ENCODE measurements around the gene LRRC46. TPM values are rescaled to one million over a fixed set of nuclear protein-coding genes. Genes with fewer than 3 reads are reported as not detected.

The LRRC46 gene
- total RNA-seq, 3 donors from 2014 or later (not counting 1 experiment from before 2014, with no cell fraction given) = 1.7 to 3.1 (median 2.7) TPM

GRCh38 chr17:47837401-47838039 lies 6.0 kb downstream of the LRRC46 start:
- H3K36me3 ChIP-seq (ENCODE audit: control insufficient read depth, insufficient read depth, low read length) = peaks cover 6% of the 10 kb centered on the region
- Mint-ChIP-seq H3K9me3 (no peaks in the 10 kb centered on the region), H3K4me1 (peaks cover 15 to 25% of the 10 kb centered on the region in 2 donors), H3K27me3 (ENCODE audit: low read depth in 2 of 2) (no peaks in the 10 kb centered on the region), H3K4me3 (no peak overlapping the region), H3K36me3 (no peaks in the 10 kb centered on the region), H3K27ac (peak overlapping the region in 1 of 2 donors; percentile 65)
- no peaks in the 10 kb centered on the region for H3K9me3 ChIP-seq (ENCODE audit: control insufficient read depth, insufficient read depth, low read length)
- intact Hi-C loops (cut with micrococcal nuclease) = loop anchor here (10.0 kb wide), 2 partner anchors 107 to 207 kb away; partner anchors contain the start of genes NFE2L1 and PNPO
- DNase-seq = no peak
- H3K4me1 ChIP-seq (ENCODE audit: control insufficient read depth, insufficient read depth, low read length) = peaks cover 18% of the 10 kb centered on the region
- no peak for ATAC-seq
- H3K27ac ChIP-seq (ENCODE audit: low read length) = no peak overlapping the region
- no peaks in the 10 kb centered on the region for H3K27me3 ChIP-seq (ENCODE audit: control insufficient read depth, insufficient read depth, low read length)
- no peak overlapping the region for H3K4me3 ChIP-seq (ENCODE audit: low read length)
- no peak for TF ChIP-seq CTCF (IDR thresholded peaks at IDR 0.05)
- WGBS (ENCODE audit: insufficient coverage) = 95% methylated on average over 13 of the region's 13 CpGs

- H3K4me3 Mint-ChIP-seq = peak overlapping the region; percentile 17
- H3K4me1 ChIP-seq (ENCODE audit: control insufficient read depth, insufficient read depth, low read length) = peaks cover 18% of the 10 kb centered on the region
- H3K27ac ChIP-seq (ENCODE audit: low read length) = no peak overlapping the region
- no peaks in the 10 kb centered on the region for H3K9me3 ChIP-seq (ENCODE audit: control insufficient read depth, insufficient read depth, low read length)
- no peaks in the 10 kb centered on the region for H3K9me3 Mint-ChIP-seq
- H3K27me3 ChIP-seq (ENCODE audit: control insufficient read depth, insufficient read depth, low read length) = no peaks in the 10 kb centered on the region
- H3K36me3 Mint-ChIP-seq = no peaks in the 10 kb centered on the region
- intact Hi-C loops (cut with micrococcal nuclease) = loop anchor here (10.0 kb wide), 2 partner anchors 106 to 206 kb away; partner anchors contain the start of genes NFE2L1 and PNPO
- WGBS (ENCODE audit: insufficient coverage) = 97% methylated on average over 12 of the region's 13 CpGs
- DNase-seq (no peak), ATAC-seq (no peak)
- peaks cover 6% of the 10 kb centered on the region for H3K36me3 ChIP-seq (ENCODE audit: control insufficient read depth, insufficient read depth, low read length)
- TF ChIP-seq CTCF (IDR thresholded peaks at IDR 0.05) = no peak
- H3K27me3 Mint-ChIP-seq (ENCODE audit: low read depth in 2 of 2) = no peaks in the 10 kb centered on the region
- H3K4me3 ChIP-seq (ENCODE audit: low read length) = no peak overlapping the region
- H3K27ac Mint-ChIP-seq = no peak overlapping the region
- peaks cover 15 to 30% of the 10 kb centered on the region in 2 donors for H3K4me1 Mint-ChIP-seq
Observed at GRCh38 chr17:47838636-47839035, 7.2 kb downstream of the LRRC46 start.

GRCh38 chr17:47839071-47839470 lies 7.6 kb downstream of the LRRC46 start:
- Mint-ChIP-seq H3K4me1 (peaks cover 15 to 28% of the 10 kb centered on the region in 2 donors), H3K27ac (no peak overlapping the region), H3K4me3 (peak overlapping the region; percentile 17), H3K27me3 (ENCODE audit: low read depth in 2 of 2) (no peaks in the 10 kb centered on the region), H3K36me3 (no peaks in the 10 kb centered on the region), H3K9me3 (no peaks in the 10 kb centered on the region)
- ATAC-seq (no peak), DNase-seq (no peak)
- TF ChIP-seq CTCF (IDR thresholded peaks at IDR 0.05) = no peak
- WGBS (ENCODE audit: insufficient coverage) = 96% methylated on average over 5 of the region's 5 CpGs
- intact Hi-C loops (cut with micrococcal nuclease) = loop anchor here (10.0 kb wide), 2 partner anchors 106 to 206 kb away; partner anchors contain the start of genes NFE2L1 and PNPO
- no peaks in the 10 kb centered on the region for H3K27me3 ChIP-seq (ENCODE audit: control insufficient read depth, insufficient read depth, low read length)
- no peak overlapping the region for H3K4me3 ChIP-seq (ENCODE audit: low read length)
- no peak overlapping the region for H3K27ac ChIP-seq (ENCODE audit: low read length)
- peaks cover 6% of the 10 kb centered on the region for H3K36me3 ChIP-seq (ENCODE audit: control insufficient read depth, insufficient read depth, low read length)
- H3K9me3 ChIP-seq (ENCODE audit: control insufficient read depth, insufficient read depth, low read length) = no peaks in the 10 kb centered on the region
- peaks cover 18% of the 10 kb centered on the region for H3K4me1 ChIP-seq (ENCODE audit: control insufficient read depth, insufficient read depth, low read length)

Measured in natural killer cell (primary cell).